H1 (cell line): ENCODE data around the gene KATNBL1. TPM values are rescaled to one million over a fixed set of nuclear protein-coding genes. Genes with fewer than 3 reads are reported as not detected.

Experiments used
- CTBP2 ChIP-seq: IDR thresholded peaks from 2 replicates; pipeline ENCODE4 v1.7.0; 2011; ENCODE audit warnings: borderline replicate concordance, mild to moderate bottlenecking, moderate library complexity, mixed read lengths, low read length; ENCODE audit not compliant: insufficient read depth, insufficient read length
- MAFK ChIP-seq: IDR thresholded peaks from 2 replicates; pipeline ENCODE4 v1.6.1; 2012; ENCODE audit warnings: low read depth, mild to moderate bottlenecking, improper control_type of control experiment, low read length
- NANOG ChIP-seq: IDR thresholded peaks from 2 replicates; pipeline ENCODE4 v1.6.1; 2011; ENCODE audit warnings: low read length, low read depth, mild to moderate bottlenecking, inconsistent platforms; ENCODE audit not compliant: insufficient read depth, poor library complexity, severe bottlenecking
- RFX5 ChIP-seq: IDR thresholded peaks from 2 replicates; pipeline ENCODE4 v1.6.1; 2011; ENCODE audit warnings: low read depth, low read length, improper control_type of control experiment, borderline replicate concordance
- polyA plus RNA-seq, 7 experiments: library from polyadenylated mRNA; depleted of rRNA in 3 of 7; stranded (reverse) in 5 of 7; unstranded in 2 of 7; fragments of >200 nt in 5 of 7; fragments of 200-250 nt in 2 of 7; gene quantifications; 1 replicate in 5 of 7; 2 replicates in 1 of 7; 4 replicates in 1 of 7; pipeline versions ENCODE4 v1.2.1 to v1.2.3, GENCODE V29; 2011 to 2013; ENCODE audit warnings: missing spikeins in 2 of 7, mixed read lengths in 2 of 7
- total RNA-seq: library from RNA; stranded (reverse); fragmentation: NEBNext Ultra II Directional; extraction: Animal tissue kit (Norgen Biotek cat#: 25700); gene quantifications from 2 replicates; pipeline ENCODE4 v1.2.1, GENCODE V29; 2021
- TF ChIP-seq, protein P1 (sequence below): IDR thresholded peaks from 2 replicates; pipeline ENCODE4 v1.6.1; 2011; ENCODE audit warnings: low read depth, mild to moderate bottlenecking, low read length; ENCODE audit not compliant: insufficient read depth

The KATNBL1 gene
- total and polyA plus RNA-seq, 2 of the 8 experiments (the other 6 are each of a cell fraction or from before 2014, with no cell fraction given), result 14.2 to 51.4 TPM

GRCh38 chr15:34124651-34125050 lies 85.2 kb downstream of the KATNBL1 start (continued):
- TF ChIP-seq NANOG (no peak), MAFK (no peak), RFX5 (no peak), CTBP2 (no peak)
- TF ChIP-seq, protein P1, sequence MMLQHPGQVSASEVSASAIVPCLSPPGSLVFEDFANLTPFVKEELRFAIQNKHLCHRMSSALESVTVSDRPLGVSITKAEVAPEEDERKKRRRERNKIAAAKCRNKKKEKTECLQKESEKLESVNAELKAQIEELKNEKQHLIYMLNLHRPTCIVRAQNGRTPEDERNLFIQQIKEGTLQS, result no peak
